8988T (cell line): Measurements from ENCODE around the gene DGUOK.
A peak's percentile ranks its signal among the peaks of the same experiment; 100 is the strongest.

Experiments used
- DNase-seq: peaks from one replicate; pipeline ENCODE4 v3.0.0; 2011

DGUOK gene

GRCh38 chr2:74001781-74002504 lies 75.3 kb downstream of the DGUOK start:
- DNase-seq = no peak

GRCh38 chr2:74002505-74003421 lies 76.1 kb downstream of the DGUOK start:
- peak; percentile 83 for DNase-seq

- no peak for DNase-seq
Measured at GRCh38 chr2:74003494-74004211, 77.0 kb downstream of the DGUOK start.

DNA sequence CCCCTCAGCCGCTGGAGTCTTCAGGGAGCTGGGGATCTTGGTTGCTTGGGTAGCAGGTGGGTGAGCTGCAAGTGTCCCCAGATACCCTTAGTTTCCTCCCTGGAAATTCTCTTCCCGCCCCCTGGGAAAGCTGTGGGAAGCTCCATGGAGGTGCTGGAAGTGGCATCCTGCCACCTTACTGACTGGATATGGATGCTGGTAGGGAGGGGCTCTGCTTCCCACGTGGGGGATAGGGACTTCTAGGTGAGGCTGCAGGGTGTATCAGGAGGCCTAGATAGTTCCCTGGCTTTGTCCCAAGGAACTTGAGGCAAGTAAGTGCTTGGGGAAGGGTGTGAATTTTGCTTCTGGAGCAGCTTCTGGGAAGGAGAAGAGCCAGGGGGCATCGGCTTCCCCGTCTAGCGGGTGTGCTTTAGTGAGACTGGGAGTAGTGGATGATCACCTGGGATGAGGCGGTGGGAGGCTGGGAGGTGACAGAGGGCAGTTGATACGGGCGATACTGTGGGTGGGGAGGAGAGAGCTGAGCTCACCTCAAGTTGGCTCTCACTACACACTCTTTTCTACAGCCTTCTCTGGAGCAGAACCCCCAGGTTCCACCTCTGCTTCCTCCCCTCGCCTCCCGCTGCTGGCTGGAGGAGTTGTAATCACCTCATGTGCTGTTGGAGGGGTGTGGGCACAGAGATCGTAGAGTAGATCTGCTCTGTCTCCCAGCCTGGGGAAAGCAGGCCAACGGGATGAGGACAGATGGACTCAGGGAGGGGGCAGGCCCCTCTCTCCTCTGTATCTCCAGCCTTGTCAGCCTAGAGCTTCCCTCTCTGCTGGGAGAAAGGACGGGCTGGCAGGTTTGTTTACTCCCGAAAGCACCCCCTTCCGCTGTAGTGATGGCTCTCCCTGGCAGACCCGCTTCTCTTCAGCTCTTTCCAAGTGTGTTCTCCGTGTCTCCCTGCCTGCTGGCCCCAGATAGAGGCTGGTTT lies 77.8 kb downstream of the DGUOK start:
- DNase-seq = no peak

DNA sequence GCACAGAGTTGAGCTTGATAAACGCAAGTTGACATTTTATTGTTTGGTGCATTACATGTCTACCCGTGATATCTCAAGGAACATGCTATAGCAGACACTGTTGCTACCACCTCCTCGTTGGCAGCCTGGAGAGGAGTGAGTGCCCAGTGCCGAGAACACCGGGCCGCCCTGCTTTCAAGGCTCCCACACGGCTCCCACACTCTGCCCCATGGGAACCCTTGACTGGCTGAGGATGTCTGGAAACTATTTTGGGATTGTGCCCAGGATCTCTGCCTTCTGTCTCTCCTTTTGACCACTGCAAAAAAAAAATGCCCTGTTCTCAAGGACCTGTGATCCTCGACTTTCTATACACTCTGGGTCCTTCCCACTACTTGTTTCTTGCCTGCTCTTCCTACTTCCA lies 79.1 kb downstream of the DGUOK start:
- DNase-seq = no peak

GRCh38 chr2:74006459-74006858 lies 79.8 kb downstream of the DGUOK start:
- DNase-seq = no peak

- DNase-seq = no peak
Measured at GRCh38 chr2:74007121-74007520, 80.4 kb downstream of the DGUOK start.

GRCh38 chr2:74007711-74008110 lies 81.0 kb downstream of the DGUOK start:
- DNase-seq = no peak
